NOMO-1 treated with dmso at 0.1 percent for 144 hours (cell line): ENCODE results near the gene NOM1.
"Not testable (repeated sequence)": the region's sequence is repeated elsewhere in the genome, so short reads cannot be mapped to it uniquely, and the experiment has no call there.

Experiments used
- DNase-seq: peaks from one replicate; lab custom pipeline; 2025; ENCODE audit not compliant: unreplicated experiment; lab: John Stamatoyannopoulos, UW

Gene NOM1

DNA sequence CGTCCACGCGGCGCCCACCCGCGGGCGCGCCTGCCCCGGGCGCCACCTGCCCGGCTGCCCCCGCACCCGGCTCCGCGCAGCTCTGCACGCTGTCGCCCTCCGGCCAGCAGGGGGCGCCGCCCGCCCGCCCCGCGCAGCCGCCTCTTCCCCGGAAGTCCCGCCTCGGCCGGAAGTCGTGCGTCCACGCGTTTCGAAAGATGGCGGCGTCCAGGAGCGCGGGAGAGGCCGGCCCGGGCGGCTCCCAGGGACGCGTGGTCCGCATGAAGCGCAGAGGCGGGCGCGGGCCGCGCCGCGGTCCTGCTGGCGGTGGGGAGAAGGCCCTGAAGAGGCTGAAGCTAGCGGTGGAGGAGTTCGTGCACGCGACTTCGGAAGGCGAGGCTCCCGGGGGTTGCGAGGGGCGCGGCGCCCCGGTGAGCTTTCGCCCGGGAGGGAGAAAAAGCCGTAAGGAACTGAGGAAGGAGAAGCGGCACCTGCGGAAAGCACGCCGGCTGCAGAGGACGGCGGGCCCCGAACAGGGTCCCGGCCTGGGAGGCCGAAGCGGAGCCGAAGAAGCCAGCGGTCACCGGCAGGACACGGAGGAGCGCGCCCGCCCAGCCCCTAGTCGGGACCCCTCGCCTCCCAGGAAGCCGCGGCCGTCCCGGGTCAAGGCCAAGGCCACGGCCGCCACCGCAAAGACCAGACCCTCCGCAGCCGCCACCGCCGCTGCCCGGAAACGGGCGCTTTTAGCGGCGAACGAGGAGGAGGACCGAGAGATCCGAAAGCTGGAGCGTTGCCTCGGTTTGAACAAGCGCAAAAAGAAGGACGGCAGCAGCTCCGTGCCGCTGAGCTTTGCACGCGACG, at the start of gene NOM1:
Gene NOM1, plus strand, starts transcription at position 172 of the 840 bp plus-strand sequence. Its CDS starts 26 bp downstream, at position 198.
- peak; percentile 36 for DNase-seq

- DNase-seq, result not testable (repeated sequence)
These were observed 49.4 kb upstream of the NOM1 start for GRCh38 chr7:156900093-156900492.

GRCh38 chr7:156903232-156903909, 46.1 kb upstream of the NOM1 start:
- no peak for DNase-seq

GRCh38 chr7:156906200-156906649, 43.3 kb upstream of the NOM1 start:
- DNase-seq, result no peak

- no peak for DNase-seq
These were observed 41.9 kb upstream of the NOM1 start for GRCh38 chr7:156907656-156908055.

DNA sequence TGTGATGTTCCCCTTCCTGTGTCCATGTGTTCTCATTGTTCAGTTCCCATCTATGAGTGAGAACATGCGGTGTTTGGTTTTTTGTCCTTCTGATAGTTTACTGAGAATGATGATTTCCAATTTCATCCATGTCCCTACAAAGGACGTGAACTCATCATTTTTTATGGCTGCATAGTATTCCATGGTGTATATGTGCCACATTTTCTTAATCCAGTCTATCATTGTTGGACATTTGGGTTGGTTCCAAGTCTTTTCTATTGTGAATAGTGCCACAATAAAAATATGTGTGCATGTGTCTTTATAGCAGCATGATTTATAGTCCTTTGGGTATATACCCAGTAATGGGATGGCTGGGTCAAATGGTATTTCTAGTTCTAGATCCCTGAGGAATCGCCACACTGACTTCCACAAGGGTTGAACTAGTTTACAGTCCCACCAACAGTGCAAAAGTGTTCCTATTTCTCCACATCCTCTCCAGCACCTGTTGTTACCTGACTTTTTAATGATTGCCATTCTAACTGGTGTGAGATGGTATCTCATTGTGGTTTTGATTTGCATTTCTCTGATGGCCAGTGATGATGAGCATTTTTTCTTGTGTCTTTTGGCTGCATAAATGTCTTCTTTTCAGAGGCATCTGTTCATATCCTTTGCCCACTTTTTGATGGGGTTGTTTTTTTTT, 39.8 kb upstream of the NOM1 start:
- DNase-seq, result not testable (repeated sequence)

DNA sequence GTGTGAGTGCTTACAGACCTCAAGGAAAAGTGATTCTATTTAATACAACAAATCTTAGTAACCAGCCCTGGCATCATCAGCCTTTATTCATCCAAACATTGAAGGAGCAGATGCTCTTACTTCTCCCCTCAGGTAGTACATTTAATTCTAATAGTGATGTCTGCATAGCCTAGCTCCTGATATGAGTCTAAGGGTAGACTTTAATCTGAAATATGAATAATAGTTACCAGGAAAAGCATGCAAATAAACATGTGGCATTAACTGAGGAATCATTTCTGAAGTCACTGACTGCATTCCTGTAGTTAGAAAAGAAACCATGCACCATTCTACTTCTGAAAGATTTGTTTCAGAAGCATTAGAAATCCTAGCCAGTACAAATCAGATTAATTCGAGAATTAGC, 30.9 kb upstream of the NOM1 start:
- DNase-seq, result no peak

DNA sequence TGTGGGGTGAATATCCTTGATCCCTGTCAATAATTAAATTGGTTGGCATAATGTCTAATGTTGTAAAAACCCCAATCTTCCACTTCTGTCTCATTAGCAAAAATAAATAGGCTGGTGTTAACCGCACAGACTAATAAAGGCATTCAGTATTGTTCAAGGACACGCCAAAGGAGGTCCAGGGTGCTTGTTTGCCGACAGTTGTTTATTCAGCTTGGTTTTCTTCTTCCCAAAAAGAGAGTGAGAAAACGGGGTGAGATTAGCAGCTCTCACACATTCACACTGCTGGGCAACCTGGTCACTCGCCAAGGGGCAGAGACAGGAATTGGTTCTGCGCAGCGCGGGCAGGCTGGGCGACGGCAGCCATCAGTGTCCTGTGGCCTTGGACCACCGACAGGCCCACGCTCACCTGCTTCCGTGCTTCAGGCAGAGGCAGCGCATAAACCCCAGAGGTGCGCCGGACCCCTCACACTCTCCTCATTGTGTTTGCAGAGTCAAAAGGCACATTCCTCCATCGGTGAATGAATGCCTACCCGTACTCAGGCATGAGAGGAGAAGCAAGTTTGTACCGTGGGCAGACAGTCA, 30.3 kb upstream of the NOM1 start:
- no peak for DNase-seq

GRCh38 chr7:156920076-156920475, 29.4 kb upstream of the NOM1 start:
- no peak for DNase-seq

GRCh38 chr7:156920487-156921373, 28.8 kb upstream of the NOM1 start:
- not testable (repeated sequence) for DNase-seq

GRCh38 chr7:156922304-156922703, 27.2 kb upstream of the NOM1 start:
- not testable (repeated sequence) for DNase-seq

GRCh38 chr7:156925821-156926220, 23.7 kb upstream of the NOM1 start:
- not testable (repeated sequence) for DNase-seq

- DNase-seq, result no peak
These were observed 21.7 kb upstream of the NOM1 start for GRCh38 chr7:156927571-156928405.

- DNase-seq, result no peak
These were observed 21.1 kb upstream of the NOM1 start for GRCh38 chr7:156928406-156928747.

GRCh38 chr7:156929789-156930539, 19.5 kb upstream of the NOM1 start:
- no peak for DNase-seq

DNA sequence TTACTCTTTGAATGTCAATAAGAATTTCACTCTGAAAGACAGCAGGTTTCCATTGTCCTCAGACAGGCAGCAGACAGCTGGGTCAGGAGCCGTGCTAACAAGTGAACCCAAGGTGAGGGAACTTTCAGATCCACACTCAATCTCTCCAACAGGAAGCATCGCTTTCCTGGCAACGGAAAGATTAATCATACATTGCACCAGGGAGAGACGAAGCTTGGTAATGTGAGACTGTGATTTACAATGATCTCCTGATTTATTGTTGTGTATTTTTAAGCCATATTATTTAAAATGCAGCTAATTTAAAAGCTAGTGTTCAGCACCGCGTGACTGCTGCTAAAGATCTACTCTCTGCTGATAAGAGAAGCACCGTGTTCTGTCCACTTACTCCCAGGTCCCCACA, 17.5 kb upstream of the NOM1 start:
- DNase-seq, result no peak

DNA sequence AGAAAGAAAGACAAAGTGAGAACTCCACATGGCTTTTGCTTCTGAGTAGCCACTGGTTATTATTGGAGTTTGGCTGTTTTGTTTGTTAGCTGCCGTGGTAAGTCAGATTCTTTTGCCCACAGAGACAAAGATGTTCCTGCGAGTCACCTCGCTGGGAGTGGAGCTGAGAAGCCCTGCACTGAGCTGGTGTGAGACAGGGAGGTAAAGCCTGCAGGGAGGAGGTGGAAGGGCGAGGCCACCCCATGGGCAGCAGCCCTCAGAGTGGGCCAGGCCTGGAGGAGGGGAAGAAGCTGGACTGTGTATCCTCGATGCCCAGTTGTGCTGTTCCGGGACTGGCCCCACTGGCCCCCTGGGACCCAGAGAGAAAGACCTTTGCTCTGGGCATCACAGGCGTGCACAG, 14.3 kb upstream of the NOM1 start:
- no peak for DNase-seq

DNA sequence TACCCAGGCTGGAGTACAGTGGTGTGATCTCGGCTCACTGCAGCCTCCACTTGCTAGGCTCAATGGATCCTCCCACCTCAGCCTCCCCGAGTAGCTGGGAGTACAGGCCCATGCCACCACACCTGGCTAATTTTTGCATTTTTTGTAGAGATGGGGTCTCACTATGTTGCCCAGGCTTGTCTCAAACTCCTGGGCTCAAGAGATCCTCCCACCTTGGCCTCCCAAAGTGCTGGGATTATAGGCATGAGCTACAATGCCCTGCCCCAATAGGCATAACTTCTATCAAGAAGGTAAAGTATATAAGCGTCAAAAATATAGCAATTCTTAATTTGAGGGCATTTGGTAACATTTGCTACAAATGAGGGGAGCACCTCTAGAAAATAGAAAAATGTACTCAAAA, 12.7 kb upstream of the NOM1 start:
- DNase-seq, result not testable (repeated sequence)
